Measurements from ENCODE around the gene ATAD1.
A peak's percentile ranks its signal among the peaks of the same experiment; 100 is the strongest.

The ATAD1 gene

DNA sequence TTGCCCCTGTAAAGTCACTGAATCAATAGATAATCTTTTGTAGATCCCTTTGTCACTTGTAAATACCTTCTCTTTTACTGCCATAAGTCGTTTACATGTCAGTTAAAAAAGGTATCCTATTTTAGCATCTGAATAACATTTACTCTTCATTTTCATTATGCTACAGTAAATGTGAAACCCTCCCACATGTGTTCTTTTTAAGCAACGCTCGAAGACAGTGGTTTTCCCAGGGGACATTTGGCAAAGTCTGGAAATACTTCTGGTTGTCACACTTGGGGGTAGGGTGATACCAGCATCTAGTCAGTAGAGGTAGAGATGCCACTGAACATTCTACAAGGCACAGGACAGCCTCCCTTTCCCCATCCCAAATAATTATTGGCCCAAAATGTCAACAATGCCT is 23.7 kb downstream of the ATAD1 start:
- H3K27me3 ChIP-seq (replicated peaks; ENCODE audit: control insufficient read depth, insufficient read depth, low read length) = no peaks in the 10 kb centered on the region
- peaks cover 13% of the 10 kb centered on the region for H3K4me1 ChIP-seq (ENCODE audit: control insufficient read depth, insufficient read depth, low read length)
- no peak overlapping the region for H3K9ac ChIP-seq (ENCODE audit: low read length)
- H3K36me3 ChIP-seq (ENCODE audit: control insufficient read depth, insufficient read depth, low read length, severe bottlenecking) = peaks cover 40% of the 10 kb centered on the region
- no peaks in the 10 kb centered on the region for H3K9me3 ChIP-seq (ENCODE audit: control insufficient read depth, low read length)
- no peak for DNase-seq (ENCODE audit: low read depth)
- no peak overlapping the region for H3K4me3 ChIP-seq (ENCODE audit: low read length)

- H3K9ac ChIP-seq (ENCODE audit: low read length) = no peak overlapping the region
- no peaks in the 10 kb centered on the region for H3K27me3 ChIP-seq (replicated peaks; ENCODE audit: control insufficient read depth, insufficient read depth, low read length)
- peaks cover 45% of the 10 kb centered on the region for H3K36me3 ChIP-seq (ENCODE audit: control insufficient read depth, insufficient read depth, low read length, severe bottlenecking)
- H3K4me3 ChIP-seq (ENCODE audit: low read length) = no peak overlapping the region
- DNase-seq (ENCODE audit: low read depth) = no peak
- H3K9me3 ChIP-seq (ENCODE audit: control insufficient read depth, low read length) = no peaks in the 10 kb centered on the region
- H3K4me1 ChIP-seq (ENCODE audit: control insufficient read depth, insufficient read depth, low read length) = peaks cover 13% of the 10 kb centered on the region
Measured at GRCh38 chr10:87790185-87790584, 27.8 kb downstream of the ATAD1 start.

DNA sequence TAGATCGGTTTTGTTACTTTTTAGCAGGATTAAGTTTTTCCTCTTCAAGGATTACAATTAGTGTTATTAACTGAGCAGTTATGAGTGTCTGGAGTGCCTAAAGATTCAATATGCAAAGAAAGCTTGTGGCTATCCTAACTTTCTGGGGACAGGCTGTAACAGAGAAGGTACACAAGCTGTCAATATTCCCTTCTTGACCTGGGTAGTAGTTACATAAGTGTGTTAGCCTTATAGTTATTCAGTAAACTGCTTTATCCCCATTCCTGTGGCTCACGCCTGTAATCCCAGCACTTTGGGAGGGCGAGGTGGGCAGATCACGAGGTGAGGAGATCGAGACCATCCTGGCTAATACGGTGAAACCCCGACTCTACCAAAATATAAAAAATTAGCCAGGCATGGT is 31.6 kb downstream of the ATAD1 start:
- no peak overlapping the region for H3K4me3 ChIP-seq (ENCODE audit: low read length)
- H3K36me3 ChIP-seq (ENCODE audit: control insufficient read depth, insufficient read depth, low read length, severe bottlenecking) = peaks cover 70% of the 10 kb centered on the region
- H3K9me3 ChIP-seq (ENCODE audit: control insufficient read depth, low read length) = no peaks in the 10 kb centered on the region
- H3K27me3 ChIP-seq (replicated peaks; ENCODE audit: control insufficient read depth, insufficient read depth, low read length) = no peaks in the 10 kb centered on the region
- no peaks in the 10 kb centered on the region for H3K4me1 ChIP-seq (ENCODE audit: control insufficient read depth, insufficient read depth, low read length)
- DNase-seq (ENCODE audit: low read depth) = no peak
- no peak overlapping the region for H3K9ac ChIP-seq (ENCODE audit: low read length)

GRCh38 chr10:87782721-87783120 is 35.3 kb downstream of the ATAD1 start:
- peaks cover 69% of the 10 kb centered on the region for H3K36me3 ChIP-seq (ENCODE audit: control insufficient read depth, insufficient read depth, low read length, severe bottlenecking)

GRCh38 chr10:87781545-87781944 is 36.5 kb downstream of the ATAD1 start:
- Histone ChIP-seq H3K36me3 (ENCODE audit: control insufficient read depth, insufficient read depth, low read length, severe bottlenecking) (peaks cover 67% of the 10 kb centered on the region), H3K9ac (ENCODE audit: low read length) (no peak overlapping the region), H3K9me3 (ENCODE audit: control insufficient read depth, low read length) (no peaks in the 10 kb centered on the region), H3K4me3 (ENCODE audit: low read length) (no peak overlapping the region), H3K27me3 (replicated peaks; ENCODE audit: control insufficient read depth, insufficient read depth, low read length) (no peaks in the 10 kb centered on the region), H3K4me1 (ENCODE audit: control insufficient read depth, insufficient read depth, low read length) (no peaks in the 10 kb centered on the region)
- no peak for DNase-seq (ENCODE audit: low read depth)

More at GRCh38 chr10:87782721-87783120, 35.3 kb downstream of the ATAD1 start:
- no peak for DNase-seq (ENCODE audit: low read depth)
- no peak overlapping the region for H3K9ac ChIP-seq (ENCODE audit: low read length)
- no peaks in the 10 kb centered on the region for H3K4me1 ChIP-seq (ENCODE audit: control insufficient read depth, insufficient read depth, low read length)
- H3K9me3 ChIP-seq (ENCODE audit: control insufficient read depth, low read length) = no peaks in the 10 kb centered on the region
- no peak overlapping the region for H3K4me3 ChIP-seq (ENCODE audit: low read length)
- H3K27me3 ChIP-seq (replicated peaks; ENCODE audit: control insufficient read depth, insufficient read depth, low read length) = no peaks in the 10 kb centered on the region

- no peak overlapping the region for H3K9ac ChIP-seq (ENCODE audit: low read length)
- no peaks in the 10 kb centered on the region for H3K27me3 ChIP-seq (replicated peaks; ENCODE audit: control insufficient read depth, insufficient read depth, low read length)
- no peaks in the 10 kb centered on the region for H3K9me3 ChIP-seq (ENCODE audit: control insufficient read depth, low read length)
- no peak for DNase-seq (ENCODE audit: low read depth)
- no peak overlapping the region for H3K4me3 ChIP-seq (ENCODE audit: low read length)
- H3K4me1 ChIP-seq (ENCODE audit: control insufficient read depth, insufficient read depth, low read length) = no peaks in the 10 kb centered on the region
- H3K36me3 ChIP-seq (ENCODE audit: control insufficient read depth, insufficient read depth, low read length, severe bottlenecking) = peaks cover 57% of the 10 kb centered on the region
Measured at GRCh38 chr10:87776328-87776727, 41.7 kb downstream of the ATAD1 start.

DNA sequence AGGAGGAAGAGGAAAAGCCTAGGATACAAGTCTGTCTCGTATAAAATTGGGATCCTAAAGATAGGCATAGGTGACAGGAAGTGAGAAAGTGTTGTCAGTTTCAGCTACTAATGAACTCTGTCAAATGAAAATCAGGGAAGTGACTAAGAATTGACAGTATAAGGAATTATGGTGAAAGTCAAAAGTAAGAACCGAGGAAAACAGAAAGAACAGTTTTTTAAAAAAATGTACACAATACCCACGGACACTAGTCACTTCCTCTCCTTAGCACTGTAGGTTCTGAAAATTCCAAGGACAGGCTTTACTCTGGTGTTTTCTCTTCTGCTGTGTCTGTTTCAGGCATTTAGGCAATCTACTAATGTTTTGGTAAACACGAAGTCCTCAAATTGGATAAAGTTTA is 42.3 kb downstream of the ATAD1 start:
- Histone ChIP-seq H3K36me3 (ENCODE audit: control insufficient read depth, insufficient read depth, low read length, severe bottlenecking) (peaks cover 55% of the 10 kb centered on the region), H3K4me1 (ENCODE audit: control insufficient read depth, insufficient read depth, low read length) (no peaks in the 10 kb centered on the region), H3K4me3 (ENCODE audit: low read length) (no peak overlapping the region), H3K27me3 (replicated peaks; ENCODE audit: control insufficient read depth, insufficient read depth, low read length) (no peaks in the 10 kb centered on the region), H3K9me3 (ENCODE audit: control insufficient read depth, low read length) (no peaks in the 10 kb centered on the region), H3K9ac (ENCODE audit: low read length) (no peak overlapping the region)
- peak; percentile 48 for DNase-seq (ENCODE audit: low read depth)

- Histone ChIP-seq H3K9me3 (ENCODE audit: control insufficient read depth, low read length) (no peaks in the 10 kb centered on the region), H3K9ac (ENCODE audit: low read length) (no peak overlapping the region), H3K27me3 (replicated peaks; ENCODE audit: control insufficient read depth, insufficient read depth, low read length) (no peaks in the 10 kb centered on the region), H3K4me1 (ENCODE audit: control insufficient read depth, insufficient read depth, low read length) (no peaks in the 10 kb centered on the region), H3K36me3 (ENCODE audit: control insufficient read depth, insufficient read depth, low read length, severe bottlenecking) (peaks cover 69% of the 10 kb centered on the region), H3K4me3 (ENCODE audit: low read length) (no peak overlapping the region)
- DNase-seq (ENCODE audit: low read depth) = peak; percentile 75
Measured at GRCh38 chr10:87771871-87772500, 46.0 kb downstream of the ATAD1 start.

- Histone ChIP-seq H3K27me3 (replicated peaks; ENCODE audit: control insufficient read depth, insufficient read depth, low read length) (no peaks in the 10 kb centered on the region), H3K9me3 (ENCODE audit: control insufficient read depth, low read length) (no peaks in the 10 kb centered on the region), H3K4me3 (ENCODE audit: low read length) (no peak overlapping the region), H3K4me1 (ENCODE audit: control insufficient read depth, insufficient read depth, low read length) (peaks cover under 1% of the 10 kb centered on the region), H3K9ac (ENCODE audit: low read length) (no peak overlapping the region), H3K36me3 (ENCODE audit: control insufficient read depth, insufficient read depth, low read length, severe bottlenecking) (peaks cover 62% of the 10 kb centered on the region)
- no peak for DNase-seq (ENCODE audit: low read depth)
Measured at GRCh38 chr10:87767253-87767652, 50.8 kb downstream of the ATAD1 start.

DNA sequence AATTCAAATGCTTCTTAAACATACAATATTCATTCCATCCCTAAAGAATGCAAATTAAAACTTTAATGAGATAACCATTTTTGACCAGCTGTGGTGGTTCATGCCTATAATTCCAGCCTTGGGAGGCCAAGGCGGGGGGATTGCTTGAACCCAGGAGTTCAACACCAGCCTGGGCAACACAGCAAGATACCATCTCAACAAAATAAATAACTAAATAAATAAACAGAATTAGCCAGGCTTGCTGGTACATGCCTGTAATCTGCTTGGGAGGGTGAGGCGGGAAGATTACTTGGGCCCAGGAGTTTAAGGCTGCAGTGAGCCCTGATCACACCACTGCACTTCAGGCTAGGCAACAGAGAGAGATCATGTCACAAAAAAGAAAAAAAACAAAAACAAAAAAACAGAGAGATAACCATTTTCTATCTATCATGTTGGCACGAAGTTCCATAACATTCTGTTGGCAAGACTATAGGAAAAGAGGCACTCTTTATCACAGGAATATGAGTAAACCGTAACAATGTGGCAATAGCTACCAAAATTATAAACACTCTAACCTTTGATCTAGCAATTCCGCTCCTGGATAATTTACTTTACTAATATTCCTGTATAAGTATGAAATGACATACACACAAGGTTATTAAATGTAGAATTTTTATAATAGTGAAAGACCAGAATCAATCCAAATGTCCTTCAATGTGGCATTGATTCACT is 52.2 kb downstream of the ATAD1 start:
- Histone ChIP-seq H3K27me3 (replicated peaks; ENCODE audit: control insufficient read depth, insufficient read depth, low read length) (no peaks in the 10 kb centered on the region), H3K36me3 (ENCODE audit: control insufficient read depth, insufficient read depth, low read length, severe bottlenecking) (peaks cover 60% of the 10 kb centered on the region), H3K9ac (ENCODE audit: low read length) (no peak overlapping the region), H3K4me3 (ENCODE audit: low read length) (no peak overlapping the region), H3K4me1 (ENCODE audit: control insufficient read depth, insufficient read depth, low read length) (peaks cover 10% of the 10 kb centered on the region), H3K9me3 (ENCODE audit: control insufficient read depth, low read length) (no peaks in the 10 kb centered on the region)
- DNase-seq (ENCODE audit: low read depth) = no peak

DNA sequence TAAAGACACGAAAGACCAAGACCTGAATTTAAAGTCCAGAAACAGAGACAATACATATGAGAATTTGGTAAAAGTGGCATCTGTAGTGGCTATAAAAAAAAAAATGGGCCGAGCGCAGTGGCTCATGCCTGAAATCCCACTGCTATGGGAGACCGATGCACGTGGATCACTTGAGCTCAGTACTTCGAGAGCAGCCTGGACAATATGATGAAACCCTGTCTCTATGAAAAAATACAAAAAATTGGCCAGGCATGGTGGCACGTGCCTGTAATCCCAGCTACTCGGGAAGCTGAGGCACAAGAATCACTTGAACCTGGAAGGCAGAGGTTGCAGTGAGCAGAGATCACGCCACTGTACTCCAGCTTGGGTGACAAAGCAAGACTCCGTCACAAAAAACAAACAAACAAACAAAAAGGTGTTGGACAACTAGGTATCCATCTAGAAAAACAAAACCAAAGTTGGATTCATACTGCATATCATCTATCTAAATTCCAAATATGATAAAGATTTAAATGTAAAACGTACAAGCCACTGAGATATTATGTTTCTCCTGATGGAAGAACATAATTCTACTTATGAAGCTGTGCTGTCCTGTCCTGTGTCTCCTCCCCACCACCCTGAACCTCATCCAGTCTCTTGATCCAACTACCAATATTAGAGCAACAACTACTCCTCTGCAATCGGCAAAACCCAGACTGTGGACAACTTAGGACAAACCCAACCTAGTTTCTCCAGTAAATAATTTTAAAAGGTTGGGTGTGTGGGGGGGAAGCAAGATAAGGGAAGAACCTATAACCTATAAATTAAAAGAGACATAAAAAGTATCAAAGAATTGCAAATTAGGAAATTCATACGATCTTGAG is 53.7 kb downstream of the ATAD1 start:
- DNase-seq (ENCODE audit: low read depth) = no peak
- Histone ChIP-seq H3K4me3 (ENCODE audit: low read length) (no peak overlapping the region), H3K27me3 (replicated peaks; ENCODE audit: control insufficient read depth, insufficient read depth, low read length) (no peaks in the 10 kb centered on the region), H3K9me3 (ENCODE audit: control insufficient read depth, low read length) (no peaks in the 10 kb centered on the region), H3K9ac (ENCODE audit: low read length) (no peak overlapping the region), H3K36me3 (ENCODE audit: control insufficient read depth, insufficient read depth, low read length, severe bottlenecking) (peaks cover 55% of the 10 kb centered on the region), H3K4me1 (ENCODE audit: control insufficient read depth, insufficient read depth, low read length) (peaks cover 10% of the 10 kb centered on the region)
